Measurements from ENCODE around the gene PGLYRP1.

PGLYRP1 gene

DNA sequence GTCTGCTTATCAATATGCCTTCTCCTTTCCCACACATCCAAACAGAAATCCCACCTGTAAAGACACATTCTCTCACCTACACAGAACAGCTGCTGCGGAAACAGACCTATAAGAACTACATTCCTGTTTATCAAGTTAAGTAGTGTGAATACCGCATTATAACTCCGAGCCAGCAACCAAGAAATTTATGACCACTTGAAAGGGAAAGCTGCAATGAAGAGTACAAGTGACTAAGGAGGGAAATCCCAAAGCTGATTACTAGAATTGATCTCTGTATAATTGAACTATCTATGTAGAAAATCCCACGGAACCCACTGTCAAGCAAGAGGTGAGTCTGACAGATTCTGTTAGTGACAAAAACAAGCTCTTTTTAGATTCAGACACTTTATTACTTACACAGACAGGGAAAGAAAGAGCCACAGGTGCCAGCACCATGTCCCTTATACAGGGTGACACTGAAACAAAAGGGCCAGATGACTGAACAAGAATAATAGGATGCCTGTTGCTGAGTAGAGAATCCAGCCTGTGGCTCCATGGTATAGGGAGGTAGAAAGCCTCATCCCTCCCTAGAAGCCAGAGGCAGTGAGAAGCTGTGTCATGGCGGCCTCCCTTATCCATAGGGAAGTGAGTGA, 19.5 kb upstream of the PGLYRP1 start:
- TF ChIP-seq ZNF274 (IDR thresholded peaks at IDR 0.05; ENCODE audit: low read depth, low read length): no peak
- H3K4me3 ChIP-seq (ENCODE audit: low read length): no peak overlapping the region

DNA sequence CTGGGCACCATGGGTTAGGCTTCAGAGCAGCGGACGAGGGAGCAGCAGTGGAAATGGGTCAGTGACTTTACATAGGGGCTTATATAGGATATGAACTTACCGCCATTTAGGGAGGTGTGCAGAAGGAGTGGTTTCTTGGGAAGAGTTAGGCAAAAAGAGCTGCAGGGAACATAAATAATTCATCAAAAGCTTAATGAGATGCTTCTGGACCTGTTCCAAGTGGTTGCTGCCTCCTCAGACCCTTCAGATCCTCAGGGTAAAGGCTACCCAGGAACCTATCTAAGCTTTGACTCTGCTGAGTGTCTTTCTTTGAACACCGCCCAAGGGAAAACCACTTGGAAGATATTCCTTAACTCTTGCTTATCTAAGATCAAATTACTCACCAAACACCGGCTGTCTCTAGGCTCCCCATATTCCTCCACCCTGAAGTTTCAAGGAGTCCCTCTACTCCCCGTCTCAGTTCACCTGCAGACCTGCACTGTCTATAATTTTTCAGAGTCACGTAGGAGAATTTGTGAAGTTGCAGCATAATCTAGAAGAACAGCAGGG, 18.2 kb upstream of the PGLYRP1 start, which contains the start of gene IGFL4:
TSS of gene IGFL4 (minus strand) at position 51 of the 549 bp plus-strand sequence. CDS start at position 11, 40 bp downstream.
- TF ChIP-seq ZNF274 (IDR thresholded peaks at IDR 0.05; ENCODE audit: low read depth, low read length): no peak

DNA sequence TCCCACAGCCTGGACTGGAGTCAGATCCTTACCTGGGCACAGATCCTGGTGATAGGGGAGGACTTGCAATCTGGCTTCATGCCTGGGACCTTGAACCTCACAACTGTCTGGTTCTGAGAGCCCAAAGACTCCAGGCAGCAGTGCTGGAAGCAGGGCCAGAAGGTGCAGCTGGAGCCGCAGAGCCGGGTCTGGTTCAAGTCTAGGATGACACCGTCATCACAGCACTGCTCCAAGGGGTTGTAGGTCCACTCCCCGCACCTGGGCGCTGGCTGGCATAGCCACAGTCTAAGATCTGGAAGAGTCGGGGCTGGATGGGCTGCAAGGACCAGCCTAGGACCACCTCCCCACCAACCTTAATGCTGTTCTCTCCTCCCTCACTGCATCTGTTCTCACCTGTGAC, 17.3 kb upstream of the PGLYRP1 start:
- no peak overlapping the region for H3K4me3 ChIP-seq (ENCODE audit: low read length)
- no peak for TF ChIP-seq ZNF274 (IDR thresholded peaks at IDR 0.05; ENCODE audit: low read depth, low read length)

More for the DNA sequence above, 18.2 kb upstream of the PGLYRP1 start, which contains the start of gene IGFL4:
- H3K4me3 ChIP-seq (ENCODE audit: low read length): no peak within 1 kb of the TSS

- H3K4me3 ChIP-seq (ENCODE audit: low read length): no peak overlapping the region
Measured at GRCh38 chr19:46036744-46037128, 13.9 kb upstream of the PGLYRP1 start.

DNA sequence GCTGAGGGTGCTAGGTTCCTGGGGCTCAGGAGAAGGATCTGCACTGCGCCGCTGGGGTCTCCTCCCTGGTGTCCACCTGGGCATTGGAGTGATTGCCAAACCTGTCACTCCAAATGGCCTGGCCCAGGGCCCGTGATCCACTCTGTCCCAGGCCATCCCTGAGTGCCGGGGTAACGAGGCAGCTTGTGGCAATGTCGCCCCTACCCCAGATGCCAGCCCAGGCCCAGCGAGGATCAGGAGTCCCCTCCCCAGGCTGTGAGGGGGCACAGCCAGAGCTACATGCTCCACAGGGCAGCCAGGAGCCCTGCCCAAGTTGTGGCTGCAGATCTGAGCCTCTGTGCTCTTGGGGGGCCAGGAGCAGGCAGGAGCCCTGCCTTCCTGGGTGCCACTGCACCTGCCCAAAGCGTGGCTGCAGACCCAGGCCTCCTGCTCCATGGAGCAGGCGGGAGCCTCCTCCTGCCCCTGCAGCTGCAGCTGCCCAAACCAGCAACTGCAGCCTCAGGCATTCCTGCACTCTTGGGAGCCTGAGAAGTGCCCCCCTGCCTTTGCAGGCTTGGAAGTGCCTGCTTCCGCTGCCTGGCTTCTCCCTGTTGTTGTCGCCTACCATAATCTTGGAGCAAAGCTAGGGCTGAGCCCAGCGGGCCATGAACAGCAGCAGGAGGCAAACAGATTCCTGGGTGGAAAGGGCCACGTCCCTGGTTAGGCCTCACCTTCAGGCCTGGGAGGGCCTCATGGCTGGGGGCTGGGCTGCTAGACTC, 13.3 kb upstream of the PGLYRP1 start:
- no peak for TF ChIP-seq ZNF274 (IDR thresholded peaks at IDR 0.05; ENCODE audit: low read depth, low read length)
- no peak overlapping the region for H3K4me3 ChIP-seq (ENCODE audit: low read length)

More at GRCh38 chr19:46036744-46037128, 13.9 kb upstream of the PGLYRP1 start:
- no peak for TF ChIP-seq ZNF274 (IDR thresholded peaks at IDR 0.05; ENCODE audit: low read depth, low read length)

DNA sequence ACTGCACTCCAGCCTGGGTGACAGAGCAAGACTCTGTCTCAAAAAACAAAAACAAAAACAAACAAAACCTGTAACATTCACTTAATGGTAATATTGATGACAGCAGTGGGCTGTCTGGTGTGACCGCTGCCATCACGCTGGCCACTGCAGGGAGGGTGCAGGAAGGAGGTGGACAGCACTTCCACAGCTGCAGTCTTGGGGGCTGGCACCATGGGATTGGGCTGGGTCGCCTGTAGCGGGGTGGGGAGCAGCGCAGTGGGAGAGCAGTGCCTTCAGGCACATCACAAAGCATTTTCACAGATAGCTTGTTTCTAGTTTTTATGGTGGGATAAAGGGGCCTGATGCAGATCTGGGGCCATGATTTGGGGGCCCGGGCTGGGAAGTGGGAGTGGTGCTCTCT, 12.7 kb upstream of the PGLYRP1 start:
- TF ChIP-seq ZNF274 (IDR thresholded peaks at IDR 0.05; ENCODE audit: low read depth, low read length): no peak
- H3K4me3 ChIP-seq (ENCODE audit: low read length): no peak overlapping the region

GRCh38 chr19:46033401-46033800, 10.5 kb upstream of the PGLYRP1 start:
- no peak for TF ChIP-seq ZNF274 (IDR thresholded peaks at IDR 0.05; ENCODE audit: low read depth, low read length)
- no peak overlapping the region for H3K4me3 ChIP-seq (ENCODE audit: low read length)

DNA sequence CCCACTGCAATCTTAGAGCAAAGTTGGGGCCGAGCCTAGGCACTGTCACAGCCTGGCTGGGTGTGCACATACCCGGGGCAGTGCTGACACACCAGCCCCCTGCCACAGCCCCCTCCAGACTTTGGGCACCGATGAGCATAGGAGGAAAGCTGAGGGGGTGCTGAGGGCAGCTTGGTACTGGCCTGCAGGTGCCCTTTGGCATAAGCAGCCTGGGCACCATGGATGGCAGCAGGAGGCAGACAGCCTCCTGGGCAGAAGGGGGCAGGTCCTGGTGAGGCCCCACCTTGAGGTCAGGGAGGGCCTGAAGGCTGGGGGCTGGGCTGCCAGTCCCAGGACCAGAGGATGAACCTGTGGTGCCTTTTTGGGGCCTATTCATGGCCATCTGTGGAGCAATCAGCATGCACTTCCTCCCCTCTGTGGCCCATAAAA, 9.8 kb upstream of the PGLYRP1 start:
- TF ChIP-seq ZNF274 (IDR thresholded peaks at IDR 0.05; ENCODE audit: low read depth, low read length): no peak
- H3K4me3 ChIP-seq (ENCODE audit: low read length): no peak overlapping the region

DNA sequence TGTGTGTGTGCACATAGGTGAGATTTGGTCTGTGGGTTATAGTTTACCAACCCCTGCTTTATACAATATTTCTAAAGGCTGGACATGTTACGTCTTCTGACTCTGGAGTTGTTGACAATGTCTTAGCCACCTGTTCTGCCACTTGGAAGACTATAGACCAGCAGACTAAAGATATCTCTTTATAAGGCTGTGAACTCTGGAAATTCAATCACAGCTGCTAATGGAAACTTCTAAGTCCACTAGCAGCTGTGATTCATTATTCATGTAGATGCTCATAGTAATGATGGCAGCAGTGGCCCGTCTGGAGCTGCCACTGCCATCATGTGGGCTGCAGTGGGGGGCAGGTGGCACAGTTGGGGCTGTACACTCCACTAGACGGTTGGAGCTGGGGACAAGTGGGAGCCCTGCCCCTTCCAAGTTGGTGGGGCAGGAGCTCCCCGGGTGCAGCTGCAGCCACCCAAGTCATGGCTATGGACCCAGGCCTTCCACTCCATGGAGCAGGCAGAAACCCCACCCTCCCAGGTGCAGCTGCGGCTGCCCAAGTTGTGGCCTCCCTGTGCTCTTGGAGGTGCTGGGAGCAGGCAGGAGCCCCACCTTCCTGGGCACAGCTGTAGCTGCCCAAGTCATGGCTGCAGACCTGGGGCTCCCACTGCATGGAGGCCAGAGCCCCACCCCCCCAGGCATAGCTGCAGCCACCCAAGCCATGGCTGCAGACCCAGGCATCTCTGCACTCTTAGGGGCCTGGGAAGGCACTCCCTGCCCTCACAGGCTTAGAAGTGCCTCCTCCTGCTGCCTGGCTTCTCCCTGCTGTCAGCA, 9.1 kb upstream of the PGLYRP1 start:
- no peak for TF ChIP-seq ZNF274 (IDR thresholded peaks at IDR 0.05; ENCODE audit: low read depth, low read length)
- no peak overlapping the region for H3K4me3 ChIP-seq (ENCODE audit: low read length)

DNA sequence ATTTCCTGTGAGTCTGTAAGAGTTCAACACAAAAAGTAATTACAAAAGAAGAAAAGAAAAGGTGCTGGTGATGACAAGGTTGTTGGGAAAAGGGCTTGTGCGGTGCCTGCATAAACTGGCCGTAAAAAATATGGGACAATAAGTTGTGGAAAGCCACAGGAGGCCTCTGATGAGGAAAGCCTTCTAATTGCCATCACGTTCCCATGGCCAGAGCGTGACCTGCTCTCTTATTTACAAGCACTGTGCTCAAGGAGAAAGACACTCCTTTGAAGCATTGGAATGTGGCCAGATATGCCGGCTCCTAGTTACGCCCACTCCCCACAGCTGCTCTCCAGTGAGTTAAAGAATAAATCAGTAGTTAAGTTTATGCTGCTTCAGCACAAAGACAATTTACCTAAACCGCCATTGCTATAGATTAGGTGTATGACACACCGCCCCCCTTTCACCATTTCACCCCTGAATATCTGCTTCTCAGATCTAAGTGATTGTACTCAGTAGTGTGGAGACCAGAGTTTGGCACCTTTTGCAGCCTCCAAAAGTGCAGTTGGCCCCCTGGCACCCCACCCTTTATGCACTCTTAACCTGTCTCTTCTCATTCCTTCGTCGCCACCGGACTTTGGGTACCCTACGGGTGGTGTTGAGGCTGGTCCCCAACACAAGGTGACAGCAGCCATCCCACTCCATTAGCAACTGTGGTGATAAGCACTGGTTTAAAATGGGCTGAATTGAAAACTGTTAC, 8.1 kb upstream of the PGLYRP1 start:
- no peak for TF ChIP-seq ZNF274 (IDR thresholded peaks at IDR 0.05; ENCODE audit: low read depth, low read length)
- no peak overlapping the region for H3K4me3 ChIP-seq (ENCODE audit: low read length)

DNA sequence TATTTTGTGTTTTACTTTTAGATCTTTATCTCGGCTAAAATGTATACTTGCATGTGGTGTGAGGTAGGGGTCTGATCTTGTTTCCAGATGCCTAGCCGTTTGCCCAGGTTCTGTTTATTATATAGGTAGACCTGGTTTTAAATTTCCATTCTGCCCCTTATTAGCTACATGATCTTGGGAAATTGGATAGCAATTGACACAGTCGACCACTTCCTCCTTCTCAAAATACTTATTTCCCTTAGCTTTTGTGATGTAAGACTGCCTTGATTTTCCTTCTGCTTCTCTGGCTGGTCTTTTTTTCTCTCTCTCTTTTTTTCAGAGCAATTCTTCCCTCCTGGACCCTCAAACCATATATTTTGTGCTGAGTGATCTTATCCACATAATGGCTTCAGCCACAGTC, 3.0 kb upstream of the PGLYRP1 start:
- H3K4me3 ChIP-seq (ENCODE audit: low read length): no peak overlapping the region
- TF ChIP-seq ZNF274 (IDR thresholded peaks at IDR 0.05; ENCODE audit: low read depth, low read length): no peak

- no peak for TF ChIP-seq ZNF274 (IDR thresholded peaks at IDR 0.05; ENCODE audit: low read depth, low read length)
- H3K4me3 ChIP-seq (ENCODE audit: low read length): no peak overlapping the region
Measured at GRCh38 chr19:46023311-46023779, 492 bp upstream of the PGLYRP1 start.

GRCh38 chr19:46022061-46022430, 807 bp downstream of the PGLYRP1 start:
- H3K4me3 ChIP-seq (ENCODE audit: low read length): no peak overlapping the region
- no peak for TF ChIP-seq ZNF274 (IDR thresholded peaks at IDR 0.05; ENCODE audit: low read depth, low read length)

All from GM08714 (cell line).